RWPE2 (cell line): Measurements from ENCODE around the gene CBFA2T3.

ENCODE experiments used
- ATAC-seq: fragments of 200-7000 bp; cut with Tn5 transposase; 3 replicates; pipeline ENCODE4 v1.9.1; 2021; ENCODE audit warnings: low read depth
- DNase-seq: peaks from one replicate; pipeline ENCODE4 v3.0.0-alpha.2; 2020; ENCODE audit warnings: low spot score
- H3K27ac ChIP-seq: fragments of 450-650 bp; 2 replicates; pipeline ENCODE4 v1.5.1; 2017; ENCODE audit warnings: mild to moderate bottlenecking; ENCODE audit not compliant: poor library complexity, severe bottlenecking
- H3K27me3 ChIP-seq: fragments of 250-450 bp; sonication (Bioruptor Pico); 2 replicates; pipeline ENCODE4 v1.5.1; 2021; ENCODE audit warnings: mild to moderate bottlenecking, moderate library complexity; ENCODE audit not compliant: insufficient read depth, poor library complexity, severe bottlenecking
- H3K36me3 ChIP-seq: fragments of 250-450 bp; sonication (Bioruptor Pico); 2 replicates; pipeline ENCODE4 v1.5.1; 2020; ENCODE audit warnings: low read depth, mild to moderate bottlenecking, moderate library complexity
- H3K4me1 ChIP-seq: fragments of 250-450 bp; sonication (Bioruptor Pico); 2 replicates; pipeline ENCODE4 v1.5.1; 2021; ENCODE audit warnings: mild to moderate bottlenecking, moderate library complexity; ENCODE audit not compliant: insufficient read depth, poor library complexity, severe bottlenecking
- H3K4me3 ChIP-seq: fragments of 250-450 bp; sonication (Bioruptor Pico); 2 replicates; pipeline ENCODE4 v1.5.1; 2021; ENCODE audit warnings: mild to moderate bottlenecking, moderate library complexity; ENCODE audit not compliant: severe bottlenecking
- H3K9me3 ChIP-seq: fragments of 250-450 bp; sonication (Bioruptor Pico); 2 replicates; pipeline ENCODE4 v1.5.1; 2021; ENCODE audit warnings: mild to moderate bottlenecking, moderate library complexity; ENCODE audit not compliant: severe bottlenecking
- TF ChIP-seq, protein P1 (sequence below): fragments of 450-650 bp; IDR thresholded peaks from one replicate; pipeline ENCODE4 v1.5.1; 2017; ENCODE audit warnings: mild to moderate bottlenecking, moderate library complexity; ENCODE audit not compliant: poor library complexity, severe bottlenecking

Gene CBFA2T3

DNA sequence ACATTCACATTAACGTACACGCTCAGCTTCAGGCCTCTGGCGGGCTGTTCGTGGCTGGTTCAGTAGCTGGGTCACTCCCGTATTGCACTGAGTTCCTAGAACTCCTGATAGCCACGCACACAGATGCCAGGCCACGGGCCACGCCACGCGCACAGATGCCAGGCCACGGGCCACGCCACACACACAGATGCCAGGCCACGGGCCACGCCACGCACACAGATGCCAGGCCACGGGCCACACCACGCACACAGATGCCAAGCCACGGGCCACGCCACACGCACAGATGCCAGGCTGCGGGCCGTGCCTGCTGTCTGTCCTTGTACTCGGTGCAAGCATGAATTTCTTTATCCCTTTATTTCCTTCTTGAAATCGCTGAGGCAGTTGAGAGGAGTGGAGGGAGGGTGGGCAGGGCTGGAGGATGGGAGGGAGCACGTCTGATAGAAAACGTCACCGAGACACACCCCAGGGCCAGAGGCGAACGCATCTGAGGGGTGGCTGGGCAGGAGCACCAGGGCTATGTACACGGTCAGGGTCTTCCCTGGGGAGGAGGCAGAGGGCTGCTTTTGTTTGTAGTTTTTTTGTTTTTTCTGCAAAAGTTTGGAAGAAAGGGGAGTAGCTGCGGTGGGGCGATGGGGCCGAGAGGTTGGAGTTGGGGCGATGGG lies 101.9 kb downstream of the CBFA2T3 start:
- H3K36me3 ChIP-seq: no peaks in the 10 kb centered on the region
- no peak overlapping the region for H3K27ac ChIP-seq
- peaks cover 2% of the 10 kb centered on the region for H3K4me1 ChIP-seq
- no peak overlapping the region for H3K4me3 ChIP-seq
- ATAC-seq (no peak), DNase-seq (no peak)
- TF ChIP-seq, protein P1, sequence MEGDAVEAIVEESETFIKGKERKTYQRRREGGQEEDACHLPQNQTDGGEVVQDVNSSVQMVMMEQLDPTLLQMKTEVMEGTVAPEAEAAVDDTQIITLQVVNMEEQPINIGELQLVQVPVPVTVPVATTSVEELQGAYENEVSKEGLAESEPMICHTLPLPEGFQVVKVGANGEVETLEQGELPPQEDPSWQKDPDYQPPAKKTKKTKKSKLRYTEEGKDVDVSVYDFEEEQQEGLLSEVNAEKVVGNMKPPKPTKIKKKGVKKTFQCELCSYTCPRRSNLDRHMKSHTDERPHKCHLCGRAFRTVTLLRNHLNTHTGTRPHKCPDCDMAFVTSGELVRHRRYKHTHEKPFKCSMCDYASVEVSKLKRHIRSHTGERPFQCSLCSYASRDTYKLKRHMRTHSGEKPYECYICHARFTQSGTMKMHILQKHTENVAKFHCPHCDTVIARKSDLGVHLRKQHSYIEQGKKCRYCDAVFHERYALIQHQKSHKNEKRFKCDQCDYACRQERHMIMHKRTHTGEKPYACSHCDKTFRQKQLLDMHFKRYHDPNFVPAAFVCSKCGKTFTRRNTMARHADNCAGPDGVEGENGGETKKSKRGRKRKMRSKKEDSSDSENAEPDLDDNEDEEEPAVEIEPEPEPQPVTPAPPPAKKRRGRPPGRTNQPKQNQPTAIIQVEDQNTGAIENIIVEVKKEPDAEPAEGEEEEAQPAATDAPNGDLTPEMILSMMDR: no peak
- no peaks in the 10 kb centered on the region for H3K9me3 ChIP-seq
- H3K27me3 ChIP-seq: peaks cover 10% of the 10 kb centered on the region

DNA sequence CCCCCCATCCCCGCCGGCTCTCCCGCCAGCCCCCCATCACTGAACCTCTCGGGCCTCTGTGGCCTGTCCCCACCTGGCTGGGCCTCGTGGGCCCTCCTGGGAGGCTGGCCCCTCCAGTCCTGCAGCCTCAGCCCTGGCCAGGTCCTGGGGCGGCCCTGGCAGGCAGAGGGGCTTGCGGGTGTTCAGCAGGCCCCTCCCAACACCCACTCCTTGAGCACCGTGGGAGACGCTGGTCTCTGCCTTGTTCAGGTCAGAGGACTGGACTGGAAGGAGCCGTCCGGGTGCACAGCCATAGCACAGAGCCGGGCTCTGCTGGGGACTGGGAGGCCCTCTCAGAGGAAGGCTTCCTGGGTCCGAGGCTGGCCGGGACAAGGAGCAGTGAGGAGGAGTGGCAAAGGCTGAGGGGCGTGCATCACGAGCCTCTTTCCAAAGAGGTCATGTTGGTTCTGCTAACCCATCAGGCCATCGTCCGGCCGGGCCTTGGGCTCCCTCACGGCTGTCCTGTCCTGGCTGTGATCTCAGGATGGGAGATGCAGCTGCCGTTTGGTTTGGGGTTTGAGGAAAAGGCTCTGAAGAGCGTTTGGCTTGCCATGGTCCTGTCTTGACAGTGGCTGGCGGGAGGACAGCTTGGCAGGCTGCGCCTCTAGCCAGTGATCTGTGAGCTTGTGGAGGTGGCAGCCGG lies 104.2 kb downstream of the CBFA2T3 start:
- Histone ChIP-seq H3K4me3 (no peak overlapping the region), H3K4me1 (no peaks in the 10 kb centered on the region), H3K36me3 (no peaks in the 10 kb centered on the region), H3K27me3 (peaks cover 10% of the 10 kb centered on the region), H3K9me3 (no peaks in the 10 kb centered on the region), H3K27ac (no peak overlapping the region)
- DNase-seq (no peak), ATAC-seq (no peak)
- TF ChIP-seq, protein P1: no peak

DNA sequence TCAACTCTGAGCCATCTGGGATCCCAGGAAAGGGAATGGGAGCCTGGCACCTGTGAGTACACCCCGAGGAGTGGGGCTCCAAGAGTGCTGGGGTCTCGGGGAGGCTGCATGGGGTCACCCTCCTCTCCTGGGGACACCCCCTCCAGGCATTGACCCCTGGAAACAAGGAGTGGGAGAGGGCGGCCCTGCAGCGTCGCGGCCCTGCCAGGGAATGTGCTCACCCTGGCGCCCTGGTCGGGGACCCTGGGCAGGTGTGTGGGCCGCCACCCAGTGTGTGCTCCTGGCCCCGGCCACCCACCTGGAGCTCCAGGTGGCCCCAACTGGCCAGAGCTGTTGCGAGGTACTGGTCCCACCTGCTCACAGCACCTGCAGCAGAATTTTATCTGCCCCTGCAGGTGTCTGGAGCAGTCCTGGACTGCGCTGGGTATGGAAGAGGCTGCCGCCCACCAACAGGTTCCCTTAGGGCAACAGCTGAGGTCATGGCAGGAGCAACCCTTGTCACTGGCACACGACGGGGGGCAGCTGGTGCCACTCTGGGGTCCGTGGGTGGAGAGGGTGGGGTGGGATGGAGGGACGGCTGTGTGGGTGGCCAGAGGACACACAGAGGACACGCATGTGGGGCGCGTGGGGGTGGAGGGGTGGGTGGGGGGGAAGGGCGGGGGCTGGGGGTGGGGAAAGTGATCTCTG lies 105.1 kb downstream of the CBFA2T3 start:
- Histone ChIP-seq H3K4me3 (no peak overlapping the region), H3K9me3 (no peaks in the 10 kb centered on the region), H3K27ac (no peak overlapping the region), H3K4me1 (no peaks in the 10 kb centered on the region), H3K36me3 (no peaks in the 10 kb centered on the region), H3K27me3 (peaks cover 10% of the 10 kb centered on the region)
- no peak for ATAC-seq
- TF ChIP-seq, protein P1: no peak
- DNase-seq: no peak

DNA sequence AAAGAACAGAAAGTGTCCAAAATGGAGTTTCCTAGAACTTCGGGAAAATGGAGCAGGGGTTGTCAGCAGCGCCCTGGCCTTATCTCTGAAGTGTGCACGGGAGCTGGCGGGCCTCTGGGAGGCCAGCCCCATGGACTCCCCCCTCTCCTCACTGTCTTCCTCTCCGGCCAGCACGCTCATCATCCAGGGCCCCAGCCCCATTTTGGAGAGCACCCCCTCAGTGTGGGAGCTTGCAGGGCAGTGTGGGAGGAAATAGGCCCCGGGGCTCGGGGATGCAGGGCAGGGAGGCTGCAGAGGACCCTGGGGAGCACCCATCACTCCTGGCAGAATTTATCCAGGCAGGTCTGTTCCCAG lies 105.7 kb downstream of the CBFA2T3 start:
- Histone ChIP-seq H3K27me3 (peaks cover 7% of the 10 kb centered on the region), H3K36me3 (no peaks in the 10 kb centered on the region), H3K9me3 (no peaks in the 10 kb centered on the region), H3K4me1 (no peaks in the 10 kb centered on the region), H3K4me3 (no peak overlapping the region), H3K27ac (no peak overlapping the region)
- ATAC-seq: no peak
- no peak for DNase-seq
- TF ChIP-seq, protein P1: no peak
